Measurements from ENCODE around the gene MAP3K6. TPM values are rescaled to one million over a fixed set of nuclear protein-coding genes. Genes with fewer than 3 reads are reported as not detected.
A peak's percentile ranks its signal among the peaks of the same experiment; 100 is the strongest.

Gene MAP3K6
- total RNA-seq, 1 experiment from 2014 or later = 7.7 TPM

GRCh38 chr1:27321813-27322568 is 44.8 kb downstream of the MAP3K6 start, which contains the start of gene TMEM222:
Gene TMEM222 (plus strand): TSS chr1:27322163. CDS start chr1:27322198, 35 bp downstream.
- Histone ChIP-seq H4K5ac (ENCODE audit: insufficient read length, low read depth, low read length) (no peak within 1 kb of the TSS), H2BK15ac (ENCODE audit: low read depth, low read length) (0 out of 2 replicates have a peak within 1 kb of the TSS, but pooled peaks have one; percentile 56), H3K23ac (ENCODE audit: insufficient read length, low read depth, low read length) (no peak within 1 kb of the TSS), H3K79me1 (ENCODE audit: insufficient read depth, low read depth, low read length, poor library complexity, severe bottlenecking) (no peaks in the 10 kb centered on the region), H3K79me2 (ENCODE audit: insufficient read depth, low read length) (peaks cover 8% of the 10 kb centered on the region; the same call in 1 of the 2 replicates), H3K9ac (ENCODE audit: extremely low read depth, insufficient read length, low read length) (peak within 1 kb of the TSS; percentile 98), H2AK5ac (ENCODE audit: insufficient read length, low read length) (no peak within 1 kb of the TSS), H3K14ac (ENCODE audit: insufficient read depth, low read length) (peak within 1 kb of the TSS; percentile 74; the same call in 1 of the 2 replicates), H3K23me2 (ENCODE audit: insufficient read length, low read depth, low read length, poor library complexity, severe bottlenecking) (peaks cover 10% of the 10 kb centered on the region), H2BK20ac (ENCODE audit: low read depth, low read length, poor library complexity, severe bottlenecking) (no peak within 1 kb of the TSS), H2BK120ac (ENCODE audit: low read depth, low read length, poor library complexity, severe bottlenecking) (no peak within 1 kb of the TSS), H3K27me3 (ENCODE audit: insufficient read depth, low read length) (no peaks in the 10 kb centered on the region; the same call in 1 of the 2 replicates), H3K56ac (ENCODE audit: insufficient read length, low read depth, low read length) (no peak within 1 kb of the TSS), H2BK5ac (ENCODE audit: insufficient read length, low read length) (no peak within 1 kb of the TSS), H2BK12ac (ENCODE audit: insufficient read length, low read depth, low read length) (no peak within 1 kb of the TSS), H3K4me2 (ENCODE audit: insufficient read depth, insufficient read length, low read length) (peak within 1 kb of the TSS; percentile 95), H3K4me1 (ENCODE audit: insufficient read depth, low read length) (no peaks in the 10 kb centered on the region), H3K4ac (ENCODE audit: low read depth, low read length) (no peak within 1 kb of the TSS), H4K20me1 (ENCODE audit: control insufficient read depth, insufficient read depth, insufficient read length) (no peaks in the 10 kb centered on the region), H3K27ac (ENCODE audit: insufficient read length, low read depth, low read length) (no peak within 1 kb of the TSS), H3T11ph (ENCODE audit: low read length) (no peak within 1 kb of the TSS), H4K8ac (replicated peaks; ENCODE audit: insufficient read length, low read depth, low read length) (no peak within 1 kb of the TSS), H4K91ac (ENCODE audit: insufficient read length, low read depth, low read length) (no peak within 1 kb of the TSS), H2AFZ (ENCODE audit: low read length) (peak within 1 kb of the TSS; percentile 90), H3K18ac (ENCODE audit: insufficient read length, low read depth, low read length) (peak within 1 kb of the TSS; percentile 89), H3K9me3 (ENCODE audit: control insufficient read depth, low read depth, low read length) (no peaks in the 10 kb centered on the region)
- TF ChIP-seq CTCF (conservative IDR thresholded peaks at IDR 0.05) = no peak
- Mint-ChIP-seq H3K27me3 (ENCODE audit: low read depth) (peaks cover 1% of the 10 kb centered on the region), H3K4me1 (peaks cover 14 to 15% of the 10 kb centered on the region in 2 experiments), H3K4me3 (peak within 1 kb of the TSS; percentile 96 to 99), H3K36me3 (ENCODE audit: insufficient read depth in 1 of 3, low read depth in 3 of 3) (peaks cover 10 to 26% (median 20%) of the 10 kb centered on the region in 3 experiments; a peak in 6 of 7 replicates), H3K9me3 (no peaks in the 10 kb centered on the region), H3K27ac (peak within 1 kb of the TSS; percentile 94 to 98 (median 97))
- no CpG with 5 or more reads among the region's 67 CpGs for WGBS (ENCODE audit: extremely low coverage, insufficient read length, low lambda C conversion rate)
- DNase-seq = peak; percentile 98

Measured in H9 (cell line).